Gastrocnemius medialis (tissue), 4 donors: ENCODE results near the gene LMNB1.
"Not testable (repeated sequence)": the region's sequence is repeated elsewhere in the genome, so short reads cannot be mapped to it uniquely, and the experiment has no call there.

ENCODE experiments used
- CTCF ChIP-seq, 5 experiments: fragments of 450-650 bp in 3 of 5; fragments of 200-600 bp in 2 of 5; sonication (generic) in 2 of 5; IDR thresholded peaks in 4 of 5; conservative IDR thresholded peaks in 1 of 5; 1 replicate in 4 of 5; 2 replicates in 1 of 5; pipeline ENCODE4 v1.5.1; 2016 to 2019; ENCODE audit warnings: antibody characterized with exemption in 5 of 5, mild to moderate bottlenecking in 3 of 5, moderate library complexity in 3 of 5
- POLR2A ChIP-seq, 2 donors: fragments of 450-650 bp; IDR thresholded peaks; one replicate each; pipeline ENCODE4 v1.6.1; 2017; ENCODE audit warnings: antibody characterized with exemption in 2 of 2, mild to moderate bottlenecking in 2 of 2, moderate library complexity in 2 of 2

DNA sequence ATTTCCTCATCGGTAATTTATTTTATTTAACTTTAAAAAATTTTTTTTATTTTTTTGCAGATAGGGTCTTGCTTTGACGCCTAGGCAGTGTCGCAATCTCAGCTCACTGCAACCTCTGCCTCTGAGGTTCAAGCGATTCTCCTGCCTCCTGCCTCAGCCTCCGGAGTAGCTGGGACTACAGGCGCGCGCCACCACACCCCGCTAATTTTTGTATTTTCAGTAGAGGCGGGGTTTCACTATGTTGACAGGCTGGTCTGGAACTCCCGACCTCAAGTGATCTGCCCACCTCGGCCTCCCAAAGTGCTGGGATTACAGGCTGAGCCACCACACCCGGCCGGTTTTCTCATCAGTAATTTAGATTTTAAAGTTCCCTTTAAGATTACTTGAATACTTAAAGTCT is 2.3 kb upstream of the LMNB1 start:
- TF ChIP-seq CTCF (IDR thresholded peaks at IDR 0.05 in 4 of 5, conservative IDR thresholded peaks at IDR 0.05 in 1 of 5); POLR2A (IDR thresholded peaks at IDR 0.05): not testable (repeated sequence)
